MCF 10A (cell line): ENCODE results near the gene NME3. TPM values are rescaled to one million over a fixed set of nuclear protein-coding genes. Genes with fewer than 3 reads are reported as not detected.

ENCODE experiments used
- Bru-seq: library from RNA; stranded (reverse); fragments of 400-500 nt; gene quantifications from one replicate; lab custom pipeline; 2021; lab: Mats Ljungman, UMichigan
- BruChase-seq, 2 experiments: library from RNA; stranded (reverse); fragments of 400-500 nt; gene quantifications; one replicate each; lab custom pipeline; 2021; lab: Mats Ljungman, UMichigan
- BruUV-seq: library from RNA; stranded (reverse); fragments of 400-500 nt; replicated peaks from 2 replicates; lab custom pipeline; 2021; lab: Mats Ljungman, UMichigan
- CTCF ChIA-PET: fragments of 300-600 bp; sonication (Branson Sonifier 250); formaldehyde crosslinking; extraction: SDS; loops from one replicate; lab custom pipeline; 2021; ENCODE audit warnings: antibody characterized with exemption, inconsistent platforms; lab: Yijun Ruan, JAX
- POLR2A ChIA-PET: fragments of 300-600, 350-650 bp; sonication (Branson Sonifier 250); formaldehyde crosslinking; extraction: SDS; loops from one replicate; lab custom pipeline; 2020; ENCODE audit warnings: antibody characterized with exemption, inconsistent platforms; lab: Yijun Ruan, JAX
- DNase-seq: peaks from one replicate; pipeline ENCODE4 v3.0.0-alpha.2; 2018; ENCODE audit not compliant: unreplicated experiment
- H3K27ac Mint-ChIP-seq: one replicate; pipeline ENCODE4 v1.8.0; 2022; ENCODE audit warnings: mild to moderate bottlenecking, low read depth, mixed read lengths; ENCODE audit not compliant: unreplicated experiment
- H3K27me3 Mint-ChIP-seq: one replicate; pipeline ENCODE4 v1.8.0; 2022; ENCODE audit warnings: mixed read lengths; ENCODE audit not compliant: insufficient read depth, unreplicated experiment
- H3K36me3 Mint-ChIP-seq: one replicate; pipeline ENCODE4 v1.8.0; 2022; ENCODE audit warnings: mild to moderate bottlenecking, moderate library complexity, mixed read lengths; ENCODE audit not compliant: insufficient read depth, unreplicated experiment
- H3K4me1 Mint-ChIP-seq: one replicate; pipeline ENCODE4 v1.8.0; 2022; ENCODE audit warnings: mixed read lengths; ENCODE audit not compliant: insufficient read depth, unreplicated experiment
- H3K4me3 Mint-ChIP-seq: one replicate; pipeline ENCODE4 v1.8.0; 2022; ENCODE audit warnings: mild to moderate bottlenecking, moderate library complexity, mixed read lengths; ENCODE audit not compliant: unreplicated experiment
- H3K9me3 Mint-ChIP-seq: one replicate; pipeline ENCODE4 v1.8.0; 2022; ENCODE audit warnings: mixed read lengths; ENCODE audit not compliant: unreplicated experiment
- intact Hi-C: fragments of 100-400 bp; cut with micrococcal nuclease; formaldehyde crosslinking; loops from 2 replicates; pipeline ENCODE4 v1.14.1; 2022
- long read RNA-seq: library from polyadenylated mRNA; stranded (forward); transcript quantifications from one replicate; pipeline ENCODE4 v2.0.0, GENCODE V29; 2022
- total RNA-seq: library from RNA; stranded (reverse); gene quantifications from 2 replicates; pipeline ENCODE4 v1.2.3, GENCODE V29; 2022
- TF ChIP-seq, protein P1 (sequence below): fragments of 200-600 bp; IDR thresholded peaks from one replicate; pipeline ENCODE4 v1.8.0; 2022; ENCODE audit warnings: antibody characterized with exemption, mild to moderate bottlenecking; ENCODE audit not compliant: unreplicated experiment

The NME3 gene
- 44.0 and 44.8 TPM in 2 replicates for total RNA-seq
- percentile 59 among the genes with signal in this experiment for Bru-seq, nascent RNA
- BruChase-seq, experiment 1, labeled RNA remaining after a 6-hour chase = percentile 69 among the genes with signal in this experiment
- percentile 57 among the genes with signal in this experiment for BruChase-seq, experiment 2, labeled RNA remaining after a 2-hour chase
- long read RNA-seq, transcript NME3-201 (5 exons, 1,069 nt) = major isoform, 27 of 49 reads
- long read RNA-seq, partial matches to known transcripts = 0 of 49 reads
- long read RNA-seq, other reads (novel, unspliced or antisense) = 6 of 49 reads

DNA sequence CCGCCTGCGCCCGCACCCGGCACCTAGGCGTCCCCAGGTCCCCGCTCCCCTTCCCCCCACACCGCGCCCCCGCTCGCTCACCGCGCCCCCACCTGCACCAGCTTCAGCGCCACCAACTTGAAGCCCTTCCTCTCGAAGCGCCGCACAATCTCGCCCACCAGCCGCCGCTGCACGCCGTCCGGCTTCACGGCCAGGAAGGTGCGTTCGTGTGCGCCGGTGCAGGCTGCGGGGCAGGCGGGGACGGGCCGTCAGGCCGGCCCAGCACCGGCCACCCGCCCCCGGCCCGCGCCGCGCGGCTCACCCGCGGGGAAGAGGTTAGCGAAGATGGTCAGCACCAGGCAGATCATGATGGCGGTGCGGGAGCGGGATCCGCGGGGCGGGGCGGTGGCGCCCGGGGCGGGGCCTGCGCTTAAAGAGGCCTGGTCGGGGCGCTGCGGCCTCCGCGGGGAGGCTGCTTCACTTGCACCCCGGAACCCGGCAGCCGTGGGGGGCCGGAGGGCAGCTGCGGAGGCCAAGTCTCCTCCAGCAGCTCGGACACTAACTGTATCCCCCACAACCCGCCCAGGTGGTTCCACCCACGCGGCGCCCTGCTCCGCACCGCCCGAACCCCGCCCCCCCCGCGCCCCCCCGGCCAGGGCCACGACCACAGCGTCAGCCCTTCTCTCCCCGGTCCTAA lies at the start of gene NME3:
TSS of gene NME3 (minus strand) at position 356 of the 676 bp plus-strand sequence. CDS start at position 347, 9 bp downstream.
- ChIA-PET CTCF (interaction anchor here (0.7 to 1.4 kb wide), 3 partner anchors 25 to 87 kb away, joined by 3 to 6 read pairs (median 4); no protein-coding TSS in a partner anchor), POLR2A (interaction anchor here (0.6 to 7.7 kb wide), 11 partner anchors 10 to 161 kb away, joined by 3 to 137 read pairs (median 18); partner anchors contain the start of genes JPT2, MAPK8IP3, NUBP2 and SPSB3)
- no peaks in the 10 kb centered on the region for H3K9me3 Mint-ChIP-seq
- peak; percentile 66 for DNase-seq
- no TSS peak for BruUV-seq
- no peaks in the 10 kb centered on the region for H3K27me3 Mint-ChIP-seq
- TF ChIP-seq, protein P1, sequence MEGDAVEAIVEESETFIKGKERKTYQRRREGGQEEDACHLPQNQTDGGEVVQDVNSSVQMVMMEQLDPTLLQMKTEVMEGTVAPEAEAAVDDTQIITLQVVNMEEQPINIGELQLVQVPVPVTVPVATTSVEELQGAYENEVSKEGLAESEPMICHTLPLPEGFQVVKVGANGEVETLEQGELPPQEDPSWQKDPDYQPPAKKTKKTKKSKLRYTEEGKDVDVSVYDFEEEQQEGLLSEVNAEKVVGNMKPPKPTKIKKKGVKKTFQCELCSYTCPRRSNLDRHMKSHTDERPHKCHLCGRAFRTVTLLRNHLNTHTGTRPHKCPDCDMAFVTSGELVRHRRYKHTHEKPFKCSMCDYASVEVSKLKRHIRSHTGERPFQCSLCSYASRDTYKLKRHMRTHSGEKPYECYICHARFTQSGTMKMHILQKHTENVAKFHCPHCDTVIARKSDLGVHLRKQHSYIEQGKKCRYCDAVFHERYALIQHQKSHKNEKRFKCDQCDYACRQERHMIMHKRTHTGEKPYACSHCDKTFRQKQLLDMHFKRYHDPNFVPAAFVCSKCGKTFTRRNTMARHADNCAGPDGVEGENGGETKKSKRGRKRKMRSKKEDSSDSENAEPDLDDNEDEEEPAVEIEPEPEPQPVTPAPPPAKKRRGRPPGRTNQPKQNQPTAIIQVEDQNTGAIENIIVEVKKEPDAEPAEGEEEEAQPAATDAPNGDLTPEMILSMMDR = no peak
- peaks cover 7% of the 10 kb centered on the region for H3K4me1 Mint-ChIP-seq
- H3K36me3 Mint-ChIP-seq = peaks cover 58% of the 10 kb centered on the region
- H3K27ac Mint-ChIP-seq = peak within 1 kb of the TSS; percentile 80
- H3K4me3 Mint-ChIP-seq = peak within 1 kb of the TSS; percentile 80
- intact Hi-C loops = loop anchor here (1.0 to 2.0 kb wide), 2 partner anchors 27 to 64 kb away; no protein-coding TSS in a partner anchor

DNA sequence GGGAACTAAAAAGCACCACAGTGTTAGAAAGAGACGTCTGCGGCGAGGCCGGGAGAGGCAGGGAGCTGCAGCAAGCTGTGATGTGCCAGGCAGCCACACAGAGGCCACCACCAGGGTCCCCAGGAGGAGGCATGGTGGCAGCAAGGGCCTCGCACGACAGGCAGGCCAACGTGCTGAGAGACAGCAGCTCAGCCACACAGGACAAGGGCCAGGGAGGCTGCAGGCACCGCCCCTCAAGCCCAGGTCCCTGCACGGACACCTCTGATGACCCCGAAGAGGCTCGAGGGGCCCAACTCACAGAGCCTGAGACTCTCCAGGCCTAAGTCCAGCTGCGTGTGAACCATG lies 49.6 kb upstream of the NME3 start:
- POLR2A ChIA-PET = interaction anchor here (1.0 to 1.7 kb wide), 2 partner anchors 39 to 115 kb away, joined by 3 to 6 read pairs; partner anchors contain the start of genes MAPK8IP3, NUBP2 and SPSB3
- H3K9me3 Mint-ChIP-seq = no peaks in the 10 kb centered on the region
- H3K36me3 Mint-ChIP-seq = peaks cover 38% of the 10 kb centered on the region
- no peaks in the 10 kb centered on the region for H3K27me3 Mint-ChIP-seq
- H3K27ac Mint-ChIP-seq = no peak overlapping the region
- BruUV-seq = no TSS peak
- H3K4me3 Mint-ChIP-seq = no peak overlapping the region
- CTCF ChIA-PET = interaction anchor here (1.0 to 1.1 kb wide), 2 partner anchors 18 to 115 kb away, joined by 3 read pairs; partner anchors contain the start of gene MAPK8IP3
- intact Hi-C loops = no loop called here
- no peak for DNase-seq
- TF ChIP-seq, protein P1 = no peak
- H3K4me1 Mint-ChIP-seq = no peaks in the 10 kb centered on the region

DNA sequence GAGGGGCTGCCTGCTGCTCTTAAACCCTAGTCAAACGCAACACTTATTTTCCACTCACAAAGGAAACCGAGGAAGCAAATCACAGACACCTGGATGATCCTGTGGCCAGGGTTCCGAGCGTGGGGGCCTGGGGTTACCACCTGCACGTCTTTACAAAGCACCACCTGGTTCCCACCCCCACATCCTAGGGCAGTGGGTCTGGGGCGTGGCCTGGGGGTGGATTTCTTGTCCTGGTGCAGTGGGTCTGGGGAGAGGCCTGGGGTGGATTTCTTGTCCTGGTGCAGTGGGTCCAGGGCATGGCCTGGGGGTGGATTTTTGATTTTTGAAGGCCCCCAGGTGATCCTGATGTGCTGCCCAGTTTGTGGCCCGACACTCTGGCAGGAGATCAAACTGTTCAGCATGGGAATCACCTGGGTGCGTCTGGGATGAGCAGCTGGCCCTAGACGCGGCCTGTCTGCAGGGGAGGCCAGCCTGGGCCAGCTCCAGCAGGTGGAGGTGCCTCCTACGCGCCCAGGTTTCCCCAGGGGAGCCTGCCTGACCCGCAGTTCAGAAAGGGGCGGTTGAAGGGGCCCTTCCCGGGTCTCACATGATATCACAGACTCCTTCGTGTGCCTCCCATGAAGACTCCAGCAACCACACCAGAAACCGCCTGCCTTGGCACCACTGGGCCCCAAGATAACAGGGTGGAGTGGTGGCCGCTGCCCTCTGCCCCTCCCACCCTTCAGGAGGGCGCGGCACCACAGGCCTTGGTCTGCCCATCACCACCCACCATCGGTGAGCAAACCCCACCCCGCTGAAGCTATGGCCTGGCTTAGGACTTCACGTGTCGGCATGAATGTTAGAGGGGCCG lies 49.0 kb upstream of the NME3 start:
- Mint-ChIP-seq H3K9me3 (no peaks in the 10 kb centered on the region), H3K27me3 (no peaks in the 10 kb centered on the region), H3K36me3 (peaks cover 44% of the 10 kb centered on the region), H3K4me3 (no peak overlapping the region), H3K4me1 (no peaks in the 10 kb centered on the region), H3K27ac (no peak overlapping the region)
- DNase-seq = no peak
- CTCF ChIA-PET = interaction anchor here (1.0 to 1.1 kb wide), 2 partner anchors 19 to 114 kb away, joined by 3 read pairs; partner anchors contain the start of gene MAPK8IP3
- POLR2A ChIA-PET = interaction anchor here (1.7 kb wide), 1 partner anchor 38 kb away, joined by 6 read pairs; the partner anchor contains the start of genes NUBP2 and SPSB3
- no TSS peak for BruUV-seq
- intact Hi-C loops = no loop called here
- TF ChIP-seq, protein P1 = no peak
